Spleen (tissue), 7 donors: Measurements from ENCODE around the gene RSBN1L.

Experiments
- CTCF ChIP-seq, 11 experiments: fragments of 200-600 bp in 7 of 11; fragments of 450-650 bp in 4 of 11; sonication (generic) in 4 of 11; IDR thresholded peaks in 8 of 11; conservative IDR thresholded peaks in 3 of 11; 1 replicate in 7 of 11; 2 replicates in 4 of 11; pipeline versions ENCODE4 v1.4.0 to v1.8.0; 2016 to 2021; ENCODE audit warnings: antibody characterized with exemption in 11 of 11, inconsistent platforms in 4 of 11, mild to moderate bottlenecking in 1 of 11
- POLR2A ChIP-seq, 3 donors: fragments of 450-650 bp; IDR thresholded peaks; one replicate each; pipeline ENCODE4 v1.5.1; 2017; ENCODE audit warnings: antibody characterized with exemption in 3 of 3, mild to moderate bottlenecking in 1 of 3
- POLR2AphosphoS5 ChIP-seq, 3 donors: sonication (generic); formaldehyde crosslinking; IDR thresholded peaks; one replicate each; pipeline ENCODE4 v1.5.1; 2017; ENCODE audit warnings: antibody characterized with exemption in 3 of 3
- donor health status: DM: no; HTN: no; CAD: no; lungs with moderate emphysema.
- donor health status: DM: no; HTN: no; CAD: no.
- donor health status: DM: no; HTN: no; CAD: no.

DNA sequence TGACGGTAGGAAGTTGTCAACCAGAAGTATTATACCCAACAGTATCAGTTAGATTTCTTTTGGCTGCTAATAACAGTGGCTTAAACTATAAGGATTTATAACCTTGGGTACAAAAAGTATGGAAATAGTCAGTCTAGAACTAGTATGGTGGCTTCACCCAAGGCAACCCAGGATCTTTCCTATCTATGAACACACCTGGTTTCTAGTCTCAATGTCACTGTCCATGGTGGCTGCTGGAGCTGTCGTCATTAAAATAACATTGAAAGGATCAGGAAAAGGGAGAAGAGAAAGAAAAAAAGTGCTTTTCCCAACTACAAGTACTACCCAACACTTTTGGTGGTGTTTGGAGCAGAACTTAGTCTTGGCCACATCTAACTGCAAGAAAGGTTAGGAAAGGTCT is 130.0 kb downstream of the RSBN1L start:
- no peak for TF ChIP-seq CTCF (IDR thresholded peaks at IDR 0.05 in 8 of 11, conservative IDR thresholded peaks at IDR 0.05 in 3 of 11)
- TF ChIP-seq POLR2A (IDR thresholded peaks at IDR 0.05), result no peak
- no peak for TF ChIP-seq POLR2AphosphoS5 (IDR thresholded peaks at IDR 0.05)
